ENCODE measurements around the gene SPTBN1.

Gene SPTBN1

GRCh38 chr2:54434711-54435110 is 21.4 kb upstream of the SPTBN1 start:
- Histone ChIP-seq H3K4me1 (ENCODE audit: control insufficient read depth in 2 of 2, insufficient read depth in 1 of 2, low read depth in 1 of 2, low read length in 2 of 2) (peaks cover 2% of the 10 kb centered on the region in 2 donors), H3K27me3 (ENCODE audit: control insufficient read depth in 3 of 3, insufficient read depth in 3 of 3, low read depth in 1 of 3, low read length in 3 of 3) (no peaks in the 10 kb centered on the region), H2AK5ac (ENCODE audit: low read depth, low read length) (no peak overlapping the region), H3K4me3 (ENCODE audit: low read length in 2 of 2) (no peak overlapping the region), H2BK120ac (ENCODE audit: low read depth, low read length) (no peak overlapping the region), H2BK5ac (ENCODE audit: low read length) (no peak overlapping the region), H2AFZ (ENCODE audit: low read length) (no peak overlapping the region), H3K9ac (ENCODE audit: low read depth, low read length, poor library complexity) (no peak overlapping the region), H3K23ac (ENCODE audit: low read depth, low read length, poor library complexity) (no peak overlapping the region), H3K79me1 (ENCODE audit: low read depth, low read length) (no peaks in the 10 kb centered on the region), H3K14ac (ENCODE audit: low read length) (no peak overlapping the region), H2BK15ac (ENCODE audit: low read length) (no peak overlapping the region), H3K18ac (ENCODE audit: low read length) (no peak overlapping the region), H3K4me2 (ENCODE audit: insufficient read depth, low read length, poor library complexity, severe bottlenecking) (no peak overlapping the region), H4K91ac (ENCODE audit: low read depth, low read length, poor library complexity) (no peak overlapping the region), H3K27ac (replicated peaks; ENCODE audit: low read length) (no peak overlapping the region), H3K9me3 (replicated peaks in 1 of 2; ENCODE audit: control insufficient read depth in 2 of 2, insufficient read depth in 1 of 2, low read depth in 1 of 2, low read length in 2 of 2) (peaks cover 0 to 1% of the 10 kb centered on the region in 2 donors), H4K8ac (ENCODE audit: low read depth, low read length) (no peak overlapping the region), H3K36me3 (replicated peaks in 1 of 2; ENCODE audit: control insufficient read depth in 2 of 2, insufficient read depth in 2 of 2, low read length in 2 of 2) (no peaks in the 10 kb centered on the region), H3K4ac (ENCODE audit: low read length) (no peak overlapping the region), H2BK12ac (ENCODE audit: low read length) (no peak overlapping the region)
- no peak for DNase-seq (ENCODE audit: low spot score)
- WGBS, 2 donors (ENCODE audit: extremely low coverage in 2 of 2, insufficient read length in 2 of 2, insufficient replicate concordance in 1 of 2): no CpG with 5 or more reads among the region's 2 CpGs

DNA sequence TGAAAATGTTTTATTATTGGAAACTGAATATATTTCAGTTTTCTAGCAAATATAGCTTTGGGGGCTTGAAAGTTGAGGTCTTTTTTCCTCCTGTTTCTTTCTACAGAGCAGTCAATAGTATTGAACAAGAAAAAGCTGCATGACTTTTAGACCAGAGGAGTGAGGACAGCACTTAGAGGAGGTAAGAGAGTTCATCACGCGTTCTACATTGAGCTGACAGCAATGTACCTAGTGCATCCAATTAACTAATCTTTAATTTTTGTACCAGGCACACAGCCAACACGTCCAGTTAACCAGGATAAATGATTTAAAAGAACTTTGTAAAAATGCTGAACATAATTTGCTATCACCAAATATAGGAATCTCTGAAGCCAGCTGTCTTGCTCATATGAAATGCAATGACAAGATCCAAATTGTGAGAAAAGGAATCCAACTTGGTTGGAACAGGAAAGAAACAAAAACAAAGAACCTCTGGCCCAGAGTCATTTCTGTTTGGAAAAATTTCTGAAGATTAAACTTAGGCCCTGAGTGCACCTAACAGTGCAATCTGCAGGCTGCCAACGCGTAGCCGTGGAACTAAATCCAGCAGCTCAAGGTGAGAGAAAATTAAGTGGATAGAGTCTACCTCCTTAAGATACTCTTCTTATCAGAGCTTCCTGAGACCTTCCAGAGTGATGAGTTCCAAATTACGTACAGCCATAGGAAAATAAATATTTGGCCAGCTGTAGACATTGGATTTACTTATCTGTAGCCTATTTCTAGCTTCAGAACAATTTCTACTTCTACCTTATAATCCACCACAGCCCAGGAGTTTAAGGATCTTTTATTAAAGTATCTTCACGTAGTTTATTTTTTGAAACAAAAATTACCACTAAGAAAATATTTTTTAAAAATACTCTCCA is 20.6 kb upstream of the SPTBN1 start:
- Histone ChIP-seq H3K27me3 (ENCODE audit: control insufficient read depth in 3 of 3, insufficient read depth in 3 of 3, low read depth in 1 of 3, low read length in 3 of 3) (peaks cover 0 to 1% (median 0%) of the 10 kb centered on the region in 3 experiments), H3K14ac (ENCODE audit: low read length) (no peak overlapping the region), H4K8ac (ENCODE audit: low read depth, low read length) (no peak overlapping the region), H2BK15ac (ENCODE audit: low read length) (no peak overlapping the region), H2BK120ac (ENCODE audit: low read depth, low read length) (no peak overlapping the region), H3K27ac (replicated peaks; ENCODE audit: low read length) (no peak overlapping the region), H3K9ac (ENCODE audit: low read depth, low read length, poor library complexity) (no peak overlapping the region), H2BK5ac (ENCODE audit: low read length) (no peak overlapping the region), H3K4ac (ENCODE audit: low read length) (no peak overlapping the region), H2AK5ac (ENCODE audit: low read depth, low read length) (no peak overlapping the region), H3K4me3 (ENCODE audit: low read length in 2 of 2) (no peak overlapping the region), H3K9me3 (replicated peaks in 1 of 2; ENCODE audit: control insufficient read depth in 2 of 2, insufficient read depth in 1 of 2, low read depth in 1 of 2, low read length in 2 of 2) (peaks cover 0 to 1% of the 10 kb centered on the region in 2 donors), H3K79me1 (ENCODE audit: low read depth, low read length) (no peaks in the 10 kb centered on the region), H4K91ac (ENCODE audit: low read depth, low read length, poor library complexity) (no peak overlapping the region), H3K18ac (ENCODE audit: low read length) (no peak overlapping the region), H2AFZ (ENCODE audit: low read length) (no peak overlapping the region), H3K4me2 (ENCODE audit: insufficient read depth, low read length, poor library complexity, severe bottlenecking) (no peak overlapping the region), H3K23ac (ENCODE audit: low read depth, low read length, poor library complexity) (no peak overlapping the region), H3K36me3 (replicated peaks in 1 of 2; ENCODE audit: control insufficient read depth in 2 of 2, insufficient read depth in 2 of 2, low read length in 2 of 2) (no peaks in the 10 kb centered on the region), H3K4me1 (ENCODE audit: control insufficient read depth in 2 of 2, insufficient read depth in 1 of 2, low read depth in 1 of 2, low read length in 2 of 2) (peaks cover 2% of the 10 kb centered on the region in 2 donors), H2BK12ac (ENCODE audit: low read length) (no peak overlapping the region)
- whole genome bisulfite sequencing, 2 donors (ENCODE audit: extremely low coverage in 2 of 2, insufficient read length in 2 of 2, insufficient replicate concordance in 1 of 2): no CpG with 5 or more reads among the region's 8 CpGs
- DNase-seq (ENCODE audit: low spot score): no peak

DNA sequence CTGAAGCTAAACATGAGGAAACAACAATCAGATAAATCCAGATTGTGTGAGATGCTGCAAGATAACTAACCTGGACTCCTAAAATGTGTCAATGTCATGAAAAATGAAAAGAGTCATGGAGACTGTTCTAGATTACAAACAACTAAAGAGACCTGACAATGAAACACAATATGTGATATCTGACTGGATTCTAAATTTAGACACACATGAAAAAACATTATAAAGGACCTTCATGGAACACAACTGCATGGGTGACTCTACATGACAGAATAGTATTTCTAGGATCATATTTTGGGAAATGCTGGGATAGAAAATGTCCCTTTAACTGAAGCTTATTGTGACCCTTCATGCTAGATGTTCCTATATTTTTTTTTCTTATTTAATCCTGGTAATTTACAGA is 18.5 kb upstream of the SPTBN1 start:
- H2BK12ac ChIP-seq (ENCODE audit: low read length): no peak overlapping the region
- no peak overlapping the region for H2AK5ac ChIP-seq (ENCODE audit: low read depth, low read length)
- H3K23ac ChIP-seq (ENCODE audit: low read depth, low read length, poor library complexity): no peak overlapping the region
- DNase-seq (ENCODE audit: low spot score): no peak
- H2BK15ac ChIP-seq (ENCODE audit: low read length): no peak overlapping the region
- no peaks in the 10 kb centered on the region for H3K79me1 ChIP-seq (ENCODE audit: low read depth, low read length)
- no peak overlapping the region for H2BK5ac ChIP-seq (ENCODE audit: low read length)
- no peak overlapping the region for H2BK120ac ChIP-seq (ENCODE audit: low read depth, low read length)
- peaks cover 0 to 1% of the 10 kb centered on the region in 2 donors for H3K9me3 ChIP-seq (replicated peaks in 1 of 2; ENCODE audit: control insufficient read depth in 2 of 2, insufficient read depth in 1 of 2, low read depth in 1 of 2, low read length in 2 of 2)
- H3K18ac ChIP-seq (ENCODE audit: low read length): no peak overlapping the region
- H3K4ac ChIP-seq (ENCODE audit: low read length): no peak overlapping the region
- no peaks in the 10 kb centered on the region for H3K4me1 ChIP-seq (ENCODE audit: control insufficient read depth in 2 of 2, insufficient read depth in 1 of 2, low read depth in 1 of 2, low read length in 2 of 2)
- H4K91ac ChIP-seq (ENCODE audit: low read depth, low read length, poor library complexity): no peak overlapping the region
- peaks cover 0 to 4% (median 0%) of the 10 kb centered on the region in 3 experiments for H3K27me3 ChIP-seq (ENCODE audit: control insufficient read depth in 3 of 3, insufficient read depth in 3 of 3, low read depth in 1 of 3, low read length in 3 of 3)
- no peak overlapping the region for H4K8ac ChIP-seq (ENCODE audit: low read depth, low read length)
- no peaks in the 10 kb centered on the region for H3K36me3 ChIP-seq (replicated peaks in 1 of 2; ENCODE audit: control insufficient read depth in 2 of 2, insufficient read depth in 2 of 2, low read length in 2 of 2)
- H3K9ac ChIP-seq (ENCODE audit: low read depth, low read length, poor library complexity): no peak overlapping the region
- no peak overlapping the region for H3K27ac ChIP-seq (replicated peaks; ENCODE audit: low read length)
- H3K4me3 ChIP-seq (ENCODE audit: low read length in 2 of 2): no peak overlapping the region
- no peak overlapping the region for H3K14ac ChIP-seq (ENCODE audit: low read length)
- H3K4me2 ChIP-seq (ENCODE audit: insufficient read depth, low read length, poor library complexity, severe bottlenecking): no peak overlapping the region
- no peak overlapping the region for H2AFZ ChIP-seq (ENCODE audit: low read length)

- Histone ChIP-seq H3K4me2 (ENCODE audit: insufficient read depth, low read length, poor library complexity, severe bottlenecking) (no peak overlapping the region), H3K9me3 (replicated peaks in 1 of 2; ENCODE audit: control insufficient read depth in 2 of 2, insufficient read depth in 1 of 2, low read depth in 1 of 2, low read length in 2 of 2) (peaks cover 0 to 1% of the 10 kb centered on the region in 2 donors), H2AFZ (ENCODE audit: low read length) (no peak overlapping the region), H3K27me3 (ENCODE audit: control insufficient read depth in 3 of 3, insufficient read depth in 3 of 3, low read depth in 1 of 3, low read length in 3 of 3) (peaks cover 0 to 7% (median 0%) of the 10 kb centered on the region in 3 experiments), H3K27ac (replicated peaks; ENCODE audit: low read length) (no peak overlapping the region), H3K4me3 (ENCODE audit: low read length in 2 of 2) (no peak overlapping the region), H4K8ac (ENCODE audit: low read depth, low read length) (no peak overlapping the region), H3K36me3 (replicated peaks in 1 of 2; ENCODE audit: control insufficient read depth in 2 of 2, insufficient read depth in 2 of 2, low read length in 2 of 2) (no peaks in the 10 kb centered on the region), H3K14ac (ENCODE audit: low read length) (no peak overlapping the region), H2AK5ac (ENCODE audit: low read depth, low read length) (no peak overlapping the region), H3K9ac (ENCODE audit: low read depth, low read length, poor library complexity) (no peak overlapping the region), H2BK12ac (ENCODE audit: low read length) (no peak overlapping the region), H2BK15ac (ENCODE audit: low read length) (no peak overlapping the region), H3K18ac (ENCODE audit: low read length) (no peak overlapping the region), H2BK5ac (ENCODE audit: low read length) (no peak overlapping the region), H3K79me1 (ENCODE audit: low read depth, low read length) (no peaks in the 10 kb centered on the region), H2BK120ac (ENCODE audit: low read depth, low read length) (no peak overlapping the region), H3K23ac (ENCODE audit: low read depth, low read length, poor library complexity) (no peak overlapping the region), H3K4ac (ENCODE audit: low read length) (no peak overlapping the region), H3K4me1 (ENCODE audit: control insufficient read depth in 2 of 2, insufficient read depth in 1 of 2, low read depth in 1 of 2, low read length in 2 of 2) (no peaks in the 10 kb centered on the region), H4K91ac (ENCODE audit: low read depth, low read length, poor library complexity) (no peak overlapping the region)
- no peak for DNase-seq (ENCODE audit: low spot score)
- no CpG with 5 or more reads among the region's 7 CpGs for WGBS, 2 donors (ENCODE audit: extremely low coverage in 2 of 2, insufficient read length in 2 of 2, insufficient replicate concordance in 1 of 2)
Measured at GRCh38 chr2:54438271-54438670, 17.9 kb upstream of the SPTBN1 start.
